Endothelial cell of umbilical vein (primary cell): ENCODE measurements around the gene CERCAM. TPM values are rescaled to one million over a fixed set of nuclear protein-coding genes. Genes with fewer than 3 reads are reported as not detected.
A peak's percentile ranks its signal among the peaks of the same experiment; 100 is the strongest.

Experiments used
- BruUV-seq: library from RNA; stranded (reverse); fragments of 400-500 nt; replicated peaks from 2 replicates; lab custom pipeline; 2021; lab: Mats Ljungman, UMichigan
- CTCF ChIA-PET: fragments of 300-600, 350-600 bp; sonication (Branson Sonifier 250); formaldehyde crosslinking; loops from one replicate; lab custom pipeline; 2021; ENCODE audit warnings: antibody characterized with exemption, inconsistent platforms; lab: Charles Lee
- POLR2A ChIA-PET: fragments of 300-600, 350-600 bp; sonication (Branson Sonifier 250); formaldehyde crosslinking; loops from one replicate; lab custom pipeline; 2021; ENCODE audit warnings: antibody characterized with exemption, inconsistent platforms; lab: Charles Lee
- DNase-seq: peaks from one replicate; pipeline ENCODE4 v3.0.0-alpha.2; 2011; ENCODE audit warnings: low read depth, low spot score
- FAIRE-seq: peaks from 2 replicates; lab custom pipeline; 2011; peaks lifted over from hg19 to GRCh38; lab: Jason Lieb, UNC
- H2AFZ ChIP-seq: 2 replicates; pipeline ENCODE4 v1.6.0; 2012; ENCODE audit warnings: low read depth, low read length, control low read depth, inconsistent platforms
- H3K27ac ChIP-seq: 2 replicates; pipeline ENCODE4 v1.5.1; 2011; ENCODE audit warnings: low read depth, mild to moderate bottlenecking, control low read depth, low read length, moderate library complexity; ENCODE audit not compliant: insufficient read depth
- H3K27me3 ChIP-seq, 2 experiments: 2 replicates each; pipeline versions ENCODE4 v1.6.0 to v1.6.1; 2011; ENCODE audit warnings: low read length in 2 of 2, mixed read lengths in 1 of 2; ENCODE audit not compliant: control insufficient read depth in 2 of 2, insufficient read depth in 2 of 2
- H3K36me3 ChIP-seq, 2 experiments: 2 replicates in 1 of 2; 3 replicates in 1 of 2; pipeline ENCODE4 v1.5.1; 2011; ENCODE audit warnings: low read length in 2 of 2, mild to moderate bottlenecking in 1 of 2, moderate library complexity in 1 of 2; ENCODE audit not compliant: control insufficient read depth in 2 of 2, insufficient read depth in 2 of 2; ENCODE audit errors: extremely low read depth in 1 of 2
- H3K4me1 ChIP-seq: 3 replicates; pipeline ENCODE4 v1.5.1; 2011; ENCODE audit warnings: mild to moderate bottlenecking, low read length; ENCODE audit not compliant: control insufficient read depth, insufficient read depth; ENCODE audit errors: extremely low read depth
- H3K4me2 ChIP-seq: 2 replicates; pipeline ENCODE4 v1.6.1; 2011; ENCODE audit warnings: low read length, control low read depth, mixed read lengths; ENCODE audit not compliant: insufficient read depth
- H3K4me3 ChIP-seq, 3 experiments: fragments of 200-600 bp in 1 of 3; sonication (generic), shearing (Covaris generic) in 1 of 3; replicated peaks in 1 of 3; 2 replicates each; pipeline ENCODE4 v1.5.1; 2011 to 2016; ENCODE audit warnings: control low read depth in 3 of 3, low read length in 3 of 3, mild to moderate bottlenecking in 2 of 3, inconsistent platforms in 1 of 3, low read depth in 1 of 3, moderate library complexity in 1 of 3; ENCODE audit not compliant: insufficient read depth in 1 of 3
- H3K79me2 ChIP-seq: 2 replicates; pipeline ENCODE4 v1.6.0; 2012; ENCODE audit warnings: low read length, inconsistent platforms; ENCODE audit not compliant: control insufficient read depth, insufficient read depth
- H3K9ac ChIP-seq: replicated peaks from 2 replicates; pipeline ENCODE3; 2011; ENCODE audit warnings: low read length, control low read depth; ENCODE audit not compliant: insufficient read depth; ENCODE audit errors: extremely low read depth
- H3K9me1 ChIP-seq: replicated peaks from 3 replicates; pipeline ENCODE4 v1.6.0; 2011; ENCODE audit warnings: mild to moderate bottlenecking, low read length; ENCODE audit not compliant: control insufficient read depth, insufficient read depth; ENCODE audit errors: extremely low read depth
- H3K9me3 ChIP-seq: replicated peaks from 2 replicates; pipeline ENCODE4 v1.5.1; 2012; ENCODE audit warnings: low read length, inconsistent platforms; ENCODE audit not compliant: control insufficient read depth, insufficient read depth
- H4K20me1 ChIP-seq: replicated peaks from 2 replicates; pipeline ENCODE3; 2011; ENCODE audit warnings: mild to moderate bottlenecking, low read length; ENCODE audit not compliant: control insufficient read depth, insufficient read depth; ENCODE audit errors: extremely low read depth
- CTCF ChIP-seq, 2 donors: IDR thresholded peaks; 1 replicate in 1 of 2; 2 replicates in 1 of 2; pipeline ENCODE4 v1.5.1; 2011; ENCODE audit warnings: low read length in 2 of 2, mild to moderate bottlenecking in 2 of 2, moderate library complexity in 2 of 2, control low read depth in 1 of 2, inconsistent platforms in 1 of 2, low read depth in 1 of 2; ENCODE audit not compliant: insufficient read depth in 1 of 2; ENCODE audit errors: extremely low read depth in 1 of 2
- EZH2 ChIP-seq: IDR thresholded peaks from 2 replicates; pipeline ENCODE4 v1.6.1; 2012; ENCODE audit warnings: borderline replicate concordance, low read depth, mild to moderate bottlenecking, moderate library complexity, low read length, inconsistent platforms; ENCODE audit not compliant: severe bottlenecking
- FOS ChIP-seq: IDR thresholded peaks from 2 replicates; pipeline ENCODE4 v1.6.1; 2011; ENCODE audit warnings: mild to moderate bottlenecking, low read length, moderate library complexity, borderline replicate concordance; ENCODE audit not compliant: insufficient read depth
- JUN ChIP-seq: IDR thresholded peaks from 2 replicates; pipeline ENCODE4 v1.6.1; 2011; ENCODE audit warnings: borderline replicate concordance, low read depth; ENCODE audit not compliant: insufficient read length, insufficient read depth
- MYC ChIP-seq: IDR thresholded peaks from one replicate; pipeline ENCODE4 v1.6.1; 2011; ENCODE audit warnings: mild to moderate bottlenecking, low read depth, low read length
- POLR2A ChIP-seq: IDR thresholded peaks from 2 replicates; pipeline ENCODE4 v1.6.1; 2012; ENCODE audit warnings: low read depth, mild to moderate bottlenecking, control low read depth, low read length
- POLR2AphosphoS5 ChIP-seq: IDR thresholded peaks from 2 replicates; pipeline ENCODE4 v1.6.1; 2012; ENCODE audit warnings: low read depth, mild to moderate bottlenecking, control low read depth, low read length, moderate library complexity; ENCODE audit not compliant: insufficient read depth
- dilution Hi-C: fragments of 300-500 bp; cut with MboI; formaldehyde crosslinking; loops from one replicate; pipeline ENCODE4 v1.15.0; 2019; ENCODE audit warnings: low sequenced_read_pairs; ENCODE audit not compliant: extremely low pct_ligation_motif_present
- intact Hi-C: fragments of 100-400 bp; cut with micrococcal nuclease; formaldehyde crosslinking; loops from one replicate; pipeline ENCODE4 v1.10.0; 2022
- polyA plus RNA-seq, 4 experiments: library from polyadenylated mRNA; depleted of rRNA in 3 of 4; stranded (reverse) in 3 of 4; unstranded in 1 of 4; fragments of >200 nt; gene quantifications; 2 replicates each; pipeline versions ENCODE4 v1.2.1 to v1.2.3, GENCODE V29; 2011 to 2012; ENCODE audit warnings: missing spikeins in 1 of 4
- total RNA-seq: library from RNA; stranded (reverse); gene quantifications from 2 replicates; pipeline ENCODE4 v1.2.3, GENCODE V29; 2021

Gene CERCAM
- total and polyA plus RNA-seq, 2 donors (not counting 3 experiments of a cell fraction or from before 2014, with no cell fraction given) = 47.9 to 77.8 TPM

DNA sequence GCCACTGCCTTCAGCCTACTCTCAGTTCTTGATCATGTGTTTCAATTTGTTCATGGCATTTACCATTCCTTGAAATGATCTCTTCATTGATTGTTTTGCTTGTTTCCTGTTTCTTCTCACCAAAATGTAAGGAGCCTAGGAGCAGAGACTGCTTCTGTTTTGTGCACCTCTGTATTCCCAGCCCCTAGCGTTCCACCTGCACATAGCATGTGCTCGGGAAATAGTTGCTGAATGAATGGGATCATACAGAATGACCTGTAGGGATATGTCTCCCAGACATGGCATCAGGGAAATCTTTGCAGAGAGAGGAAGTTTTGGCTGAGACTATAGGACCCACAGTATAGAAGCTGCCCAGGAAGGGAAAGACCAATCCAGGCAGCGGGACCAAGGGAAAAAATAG is 6.2 kb upstream of the CERCAM start:
- CTCF ChIA-PET = interaction anchor here (1.0 to 7.4 kb wide), 2 partner anchors 44 to 53 kb away, joined by 3 to 108 read pairs; partner anchors contain the start of gene URM1
- Histone ChIP-seq H3K9me3 (no peaks in the 10 kb centered on the region), H3K4me1 (peaks cover 3% of the 10 kb centered on the region), H3K4me2 (no peak overlapping the region), H3K36me3 (no peaks in the 10 kb centered on the region), H3K9me1 (no peaks in the 10 kb centered on the region), H3K79me2 (no peaks in the 10 kb centered on the region), H3K27me3 (peaks cover 9 to 11% of the 10 kb centered on the region in 2 experiments), H4K20me1 (no peaks in the 10 kb centered on the region), H3K27ac (no peak overlapping the region), H3K4me3 (no peak overlapping the region), H2AFZ (no peak overlapping the region), H3K9ac (no peak overlapping the region)
- FAIRE-seq = no peak
- BruUV-seq = no TSS peak
- intact Hi-C loops (no loop called here), dilution Hi-C loops (no loop called here)
- no peak for DNase-seq
- no peak for TF ChIP-seq POLR2A
- peak in 1 of 2 donors; percentile 12 for TF ChIP-seq CTCF (IDR thresholded peaks at IDR 0.05; ENCODE audit: extremely low read depth in 1 of 2, insufficient read depth in 1 of 2, low read depth in 1 of 2, low read length in 2 of 2)
- POLR2A ChIA-PET = no interaction called here

GRCh38 chr9:128415281-128415680 is 5.4 kb upstream of the CERCAM start:
- intact Hi-C loops (no loop called here), dilution Hi-C loops (no loop called here)
- CTCF ChIA-PET = interaction anchor here (1.0 to 7.4 kb wide), 2 partner anchors 45 to 54 kb away, joined by 3 to 108 read pairs; partner anchors contain the start of gene URM1
- POLR2A ChIA-PET = no interaction called here
- Histone ChIP-seq H3K9me3 (no peaks in the 10 kb centered on the region), H3K4me1 (peaks cover 5% of the 10 kb centered on the region), H3K4me2 (no peak overlapping the region), H2AFZ (no peak overlapping the region), H3K9ac (no peak overlapping the region), H3K27me3 (peaks cover 9 to 12% of the 10 kb centered on the region in 2 experiments), H3K27ac (no peak overlapping the region), H3K9me1 (no peaks in the 10 kb centered on the region), H3K36me3 (no peaks in the 10 kb centered on the region), H3K4me3 (no peak overlapping the region), H4K20me1 (no peaks in the 10 kb centered on the region), H3K79me2 (no peaks in the 10 kb centered on the region)
- TF ChIP-seq CTCF (IDR thresholded peaks at IDR 0.05; ENCODE audit: extremely low read depth in 1 of 2, insufficient read depth in 1 of 2, low read depth in 1 of 2, low read length in 2 of 2) (no peak), POLR2AphosphoS5 (no peak), JUN (no peak), MYC (no peak), FOS (no peak), EZH2 (no peak)
- FAIRE-seq (no peak), DNase-seq (no peak)
- no TSS peak for BruUV-seq
